ENCODE results near the gene NTM.
A peak's percentile ranks its signal among the peaks of the same experiment; 100 is the strongest.

The NTM gene

GRCh38 chr11:131408025-131408640 lies 37.7 kb downstream of the NTM start:
- TF ChIP-seq, protein P1, sequence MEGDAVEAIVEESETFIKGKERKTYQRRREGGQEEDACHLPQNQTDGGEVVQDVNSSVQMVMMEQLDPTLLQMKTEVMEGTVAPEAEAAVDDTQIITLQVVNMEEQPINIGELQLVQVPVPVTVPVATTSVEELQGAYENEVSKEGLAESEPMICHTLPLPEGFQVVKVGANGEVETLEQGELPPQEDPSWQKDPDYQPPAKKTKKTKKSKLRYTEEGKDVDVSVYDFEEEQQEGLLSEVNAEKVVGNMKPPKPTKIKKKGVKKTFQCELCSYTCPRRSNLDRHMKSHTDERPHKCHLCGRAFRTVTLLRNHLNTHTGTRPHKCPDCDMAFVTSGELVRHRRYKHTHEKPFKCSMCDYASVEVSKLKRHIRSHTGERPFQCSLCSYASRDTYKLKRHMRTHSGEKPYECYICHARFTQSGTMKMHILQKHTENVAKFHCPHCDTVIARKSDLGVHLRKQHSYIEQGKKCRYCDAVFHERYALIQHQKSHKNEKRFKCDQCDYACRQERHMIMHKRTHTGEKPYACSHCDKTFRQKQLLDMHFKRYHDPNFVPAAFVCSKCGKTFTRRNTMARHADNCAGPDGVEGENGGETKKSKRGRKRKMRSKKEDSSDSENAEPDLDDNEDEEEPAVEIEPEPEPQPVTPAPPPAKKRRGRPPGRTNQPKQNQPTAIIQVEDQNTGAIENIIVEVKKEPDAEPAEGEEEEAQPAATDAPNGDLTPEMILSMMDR (IDR thresholded peaks at IDR 0.05): peak; percentile 70
- TF ChIP-seq ZFX (IDR thresholded peaks at IDR 0.05; ENCODE audit: borderline replicate concordance): no peak

DNA sequence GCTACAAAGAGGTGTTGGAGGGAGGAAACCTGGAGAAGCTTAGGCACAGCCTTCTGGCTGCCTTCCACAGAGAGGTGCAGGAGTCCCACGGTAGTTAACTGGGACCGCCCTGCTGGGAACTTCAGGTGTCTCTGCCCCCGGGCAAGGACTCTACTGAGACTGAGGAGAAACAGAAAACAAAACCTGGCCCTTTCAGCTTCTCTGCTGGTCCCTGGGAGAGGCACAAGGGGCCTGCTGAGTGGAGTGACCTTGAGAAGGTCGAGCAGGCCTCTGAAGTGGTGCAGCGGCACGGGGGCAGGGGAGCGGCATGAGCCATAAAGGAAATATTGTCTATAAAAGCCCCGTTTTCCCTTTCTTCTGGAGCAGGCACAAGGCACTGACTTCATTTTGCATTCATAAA lies 38.9 kb downstream of the NTM start:
- no peak overlapping the region for H3K27ac ChIP-seq
- no peak for TF ChIP-seq ZFX (IDR thresholded peaks at IDR 0.05; ENCODE audit: borderline replicate concordance)
- TF ChIP-seq, protein P1 (IDR thresholded peaks at IDR 0.05): no peak

More at GRCh38 chr11:131408025-131408640, 37.7 kb downstream of the NTM start:
- H3K27ac ChIP-seq: no peak overlapping the region

DNA sequence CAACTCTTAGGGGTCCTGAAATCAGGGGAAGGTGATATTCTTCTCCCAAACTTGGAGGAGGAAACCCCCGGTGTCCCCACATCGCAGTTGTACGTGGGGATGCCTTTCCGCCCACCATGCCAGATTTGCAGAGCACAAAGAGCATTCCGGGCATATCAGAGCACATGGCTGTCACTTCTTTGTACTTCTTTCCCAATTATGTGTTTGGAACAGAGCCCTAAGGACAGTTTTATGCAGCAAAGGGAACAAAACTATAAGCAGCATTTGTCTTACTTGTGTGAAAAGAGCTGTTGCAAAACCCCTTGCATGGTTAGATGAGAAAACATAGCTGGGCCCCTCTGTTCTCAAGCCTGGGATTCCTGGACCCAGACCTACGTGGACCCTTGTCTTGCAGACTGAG lies 41.2 kb downstream of the NTM start:
- TF ChIP-seq, protein P1 (IDR thresholded peaks at IDR 0.05): no peak
- no peak for TF ChIP-seq ZFX (IDR thresholded peaks at IDR 0.05; ENCODE audit: borderline replicate concordance)
- no peak overlapping the region for H3K27ac ChIP-seq

- H3K27ac ChIP-seq: no peak overlapping the region
- TF ChIP-seq, protein P1 (IDR thresholded peaks at IDR 0.05): no peak
- no peak for TF ChIP-seq ZFX (IDR thresholded peaks at IDR 0.05; ENCODE audit: borderline replicate concordance)
Measured at GRCh38 chr11:131412061-131412460, 41.6 kb downstream of the NTM start.

GRCh38 chr11:131413217-131413616 lies 42.8 kb downstream of the NTM start:
- no peak overlapping the region for H3K27ac ChIP-seq
- TF ChIP-seq ZFX (IDR thresholded peaks at IDR 0.05; ENCODE audit: borderline replicate concordance): no peak
- TF ChIP-seq, protein P1 (IDR thresholded peaks at IDR 0.05): no peak

- TF ChIP-seq, protein P1 (IDR thresholded peaks at IDR 0.05): no peak
- TF ChIP-seq ZFX (IDR thresholded peaks at IDR 0.05; ENCODE audit: borderline replicate concordance): no peak
- H3K27ac ChIP-seq: no peak overlapping the region
Measured at GRCh38 chr11:131418189-131418588, 47.8 kb downstream of the NTM start.

- TF ChIP-seq, protein P1 (IDR thresholded peaks at IDR 0.05): no peak
- TF ChIP-seq ZFX (IDR thresholded peaks at IDR 0.05; ENCODE audit: borderline replicate concordance): no peak
- no peak overlapping the region for H3K27ac ChIP-seq
Measured at GRCh38 chr11:131421066-131421855, 50.8 kb downstream of the NTM start.
